HCT116 (cell line): ENCODE results near the gene WDR20. TPM values are rescaled to one million over a fixed set of nuclear protein-coding genes. Genes with fewer than 3 reads are reported as not detected.

Experiments used
- ATAC-seq: fragments of 200-7000 bp; cut with Tn5 transposase; 2 replicates; pipeline ENCODE4 v1.9.1; 2020; ENCODE audit warnings: mild to moderate bottlenecking, moderate library complexity
- BruUV-seq: library from RNA; stranded (reverse); fragments of 400-500 nt; replicated peaks from 2 replicates; lab custom pipeline; 2021; lab: Mats Ljungman, UMichigan
- CTCF ChIA-PET: fragments of 300-600 bp; sonication (Branson Sonifier 250); formaldehyde crosslinking; loops from one replicate; lab custom pipeline; 2021; ENCODE audit warnings: antibody characterized with exemption; lab: Charles Lee
- POLR2A ChIA-PET: fragments of 300-600, 350-600 bp; sonication (Branson Sonifier 250); formaldehyde crosslinking; loops from one replicate; lab custom pipeline; 2021; ENCODE audit warnings: antibody characterized with exemption; lab: Charles Lee
- RAD21 ChIA-PET, 2 experiments: fragments of 300-600 bp; sonication (Branson Sonifier 250); formaldehyde crosslinking; loops; one replicate each; lab custom pipeline; 2023; ENCODE audit warnings: low total read pairs in 2 of 2; ENCODE audit not compliant: uncharacterized antibody in 2 of 2, unreplicated experiment in 2 of 2, low non-redundant PET in 1 of 2; lab: Charles Lee
- DNase-seq: peaks from one replicate; pipeline ENCODE4 v3.0.0-alpha.2; 2010; ENCODE audit warnings: low read depth, low spot score
- H2AFZ ChIP-seq: fragments of 200-600 bp; shearing (Covaris generic), sonication (generic); 2 replicates; pipeline ENCODE4 v1.6.1; 2017; ENCODE audit warnings: low read depth, mixed run types, mixed read lengths, antibody characterized with exemption, low read length; ENCODE audit not compliant: poor library complexity, severe bottlenecking
- H3K27ac ChIP-seq: 2 replicates; pipeline ENCODE4 v1.5.1; 2012; ENCODE audit warnings: low read depth, low read length
- H3K27me3 ChIP-seq: fragments of 200-600 bp; sonication (generic); 2 replicates; pipeline ENCODE4 v1.6.1; 2016; ENCODE audit warnings: mixed run types, low read length, mixed read lengths; ENCODE audit not compliant: insufficient read depth
- H3K36me3 ChIP-seq, 2 experiments: fragments of 200-500 bp in 1 of 2; fragments of 200-600 bp in 1 of 2; sonication (Bioruptor generic) in 1 of 2; sonication (generic) in 1 of 2; 2 replicates each; pipeline versions ENCODE4 v1.5.1 to v1.6.1; 2014 to 2016; ENCODE audit warnings: low read length in 2 of 2, inconsistent platforms in 1 of 2, mixed read lengths in 1 of 2, mixed run types in 1 of 2; ENCODE audit not compliant: insufficient read depth in 2 of 2, control insufficient read depth in 1 of 2
- H3K4me1 ChIP-seq, 2 experiments: fragments of 200-600 bp in 1 of 2; sonication (generic) in 1 of 2; 2 replicates each; pipeline versions ENCODE4 v1.5.1 to v1.6.1; 2012 to 2017; ENCODE audit warnings: low read length in 2 of 2, inconsistent platforms in 1 of 2, mild to moderate bottlenecking in 1 of 2, mixed read lengths in 1 of 2, mixed run types in 1 of 2, moderate library complexity in 1 of 2; ENCODE audit not compliant: insufficient read depth in 2 of 2, control insufficient read depth in 1 of 2
- H3K4me2 ChIP-seq: fragments of 200-600 bp; sonication (generic); 2 replicates; pipeline ENCODE4 v1.6.1; 2017; ENCODE audit warnings: mixed run types, low read length, mixed read lengths
- H3K4me3 ChIP-seq, 2 experiments: fragments of 200-600 bp in 1 of 2; sonication (generic) in 1 of 2; replicated peaks in 1 of 2; 2 replicates each; pipeline ENCODE4 v1.5.1; 2011 to 2016; ENCODE audit warnings: low read length in 2 of 2, control low read depth in 1 of 2, low read depth in 1 of 2, mild to moderate bottlenecking in 1 of 2, mixed read lengths in 1 of 2, mixed run types in 1 of 2
- H3K79me2 ChIP-seq: fragments of 200-600 bp; sonication (generic); 2 replicates; pipeline ENCODE4 v1.6.1; 2017; ENCODE audit warnings: mild to moderate bottlenecking, mixed run types, low read length, moderate library complexity, mixed read lengths; ENCODE audit not compliant: insufficient read depth
- H3K9ac ChIP-seq: fragments of 200-600 bp; sonication (generic); 2 replicates; pipeline ENCODE4 v1.6.1; 2016; ENCODE audit warnings: low read length, mixed read lengths
- H3K9me2 ChIP-seq: fragments of 200-600 bp; sonication (generic), shearing (Covaris generic); 2 replicates; pipeline ENCODE4 v1.6.1; 2017; ENCODE audit warnings: mixed run types, mild to moderate bottlenecking, moderate library complexity; ENCODE audit not compliant: insufficient read depth
- H3K9me3 ChIP-seq, 2 experiments: fragments of 200-500 bp in 1 of 2; fragments of 200-600 bp in 1 of 2; sonication (Bioruptor generic) in 1 of 2; sonication (generic) in 1 of 2; 2 replicates each; pipeline ENCODE4 v1.6.1; 2014 to 2017; ENCODE audit warnings: low read length in 2 of 2, mixed read lengths in 2 of 2, inconsistent platforms in 1 of 2, low read depth in 1 of 2, mild to moderate bottlenecking in 1 of 2, mixed run types in 1 of 2, moderate library complexity in 1 of 2; ENCODE audit not compliant: control insufficient read depth in 1 of 2, insufficient read depth in 1 of 2
- H4K20me1 ChIP-seq: fragments of 200-600 bp; sonication (generic), shearing (Covaris generic); 2 replicates; pipeline ENCODE4 v1.6.1; 2017; ENCODE audit warnings: mixed run types, mild to moderate bottlenecking, moderate library complexity; ENCODE audit not compliant: insufficient read depth
- ATF3 ChIP-seq: IDR thresholded peaks from 2 replicates; pipeline ENCODE4 v1.6.1; 2012
- CBX3 ChIP-seq: IDR thresholded peaks from 2 replicates; pipeline ENCODE4 v1.6.1; 2012; ENCODE audit warnings: low read depth
- CEBPB ChIP-seq: IDR thresholded peaks from 2 replicates; pipeline ENCODE4 v1.6.1; 2012; ENCODE audit warnings: low read depth
- EGR1 ChIP-seq: IDR thresholded peaks from 2 replicates; pipeline ENCODE4 v1.6.1; 2012; ENCODE audit warnings: low read depth
- ELF1 ChIP-seq: IDR thresholded peaks from 2 replicates; pipeline ENCODE4 v1.6.1; 2012; ENCODE audit warnings: low read depth, borderline replicate concordance
- EZH2 ChIP-seq: fragments of 200-600 bp; sonication (generic); IDR thresholded peaks from 2 replicates; pipeline ENCODE4 v1.6.1; 2017; ENCODE audit warnings: antibody characterized with exemption, mixed run types
- EZH2phosphoT487 ChIP-seq: fragments of 200-600 bp; IDR thresholded peaks from 2 replicates; pipeline ENCODE4 v1.6.1; 2018; ENCODE audit warnings: antibody characterized with exemption, borderline replicate concordance
- POLR2A ChIP-seq: IDR thresholded peaks from 2 replicates; pipeline ENCODE4 v1.7.0; 2011; ENCODE audit warnings: borderline replicate concordance; ENCODE audit not compliant: insufficient read depth, insufficient read length; ENCODE audit errors: extremely low read depth
- POLR2AphosphoS5 ChIP-seq: IDR thresholded peaks from 2 replicates; pipeline ENCODE4 v1.6.1; 2011; ENCODE audit warnings: mild to moderate bottlenecking, low read depth, low read length, moderate library complexity
- REST ChIP-seq: IDR thresholded peaks from 2 replicates; pipeline ENCODE4 v1.6.1; 2012; ENCODE audit warnings: low read depth
- SIN3A ChIP-seq: IDR thresholded peaks from 2 replicates; pipeline ENCODE4 v1.6.1; 2012; ENCODE audit warnings: low read depth
- SP1 ChIP-seq: IDR thresholded peaks from 2 replicates; pipeline ENCODE4 v1.6.1; 2012; ENCODE audit warnings: low read depth
- SRF ChIP-seq: IDR thresholded peaks from 2 replicates; pipeline ENCODE4 v1.6.1; 2012; ENCODE audit warnings: low read depth
- TCF7L2 ChIP-seq: IDR thresholded peaks from 2 replicates; pipeline ENCODE4 v1.7.0; 2011; ENCODE audit warnings: borderline replicate concordance, inconsistent platforms; ENCODE audit not compliant: insufficient read depth, insufficient read length; ENCODE audit errors: extremely low read depth
- YY1 ChIP-seq: IDR thresholded peaks from 2 replicates; pipeline ENCODE4 v1.6.1; 2011; ENCODE audit warnings: low read length, low read depth, moderate library complexity, mild to moderate bottlenecking; ENCODE audit not compliant: insufficient replicate concordance; ENCODE audit errors: extremely low read depth
- ZFX ChIP-seq: fragments of 450-650 bp; IDR thresholded peaks from 2 replicates; pipeline ENCODE4 v1.6.1; 2017
- ZNF274 ChIP-seq: fragments of 200-500 bp; sonication (Bioruptor generic); IDR thresholded peaks from 2 replicates; pipeline ENCODE4 v1.6.1; 2014; ENCODE audit warnings: mild to moderate bottlenecking, low read depth, low read length, inconsistent platforms
- intact Hi-C: fragments of 100-400 bp; cut with micrococcal nuclease; formaldehyde crosslinking; loops from 2 replicates; pipeline ENCODE4 v1.10.0; 2022
- total RNA-seq: library from RNA; stranded (reverse); gene quantifications from one replicate; pipeline ENCODE4 v1.2.1, GENCODE V29; 2021; ENCODE audit not compliant: unreplicated experiment
- TF ChIP-seq, protein P1 (sequence below): IDR thresholded peaks from 2 replicates; pipeline ENCODE4 v1.6.1; 2011; ENCODE audit warnings: mild to moderate bottlenecking, low read length, moderate library complexity; ENCODE audit not compliant: insufficient replicate concordance; ENCODE audit errors: extremely low read depth
- TF ChIP-seq, protein P2 (sequence below): IDR thresholded peaks from 2 replicates; pipeline ENCODE4 v1.6.1; 2012
- TF ChIP-seq, protein P3 (sequence below), 3 experiments: fragments of 200-600 bp in 1 of 3; sonication (generic) in 1 of 3; IDR thresholded peaks in 2 of 3; conservative IDR thresholded peaks in 1 of 3; 2 replicates each; pipeline ENCODE4 v1.5.1; 2012 to 2017; ENCODE audit warnings: low read depth in 2 of 3, low read length in 2 of 3, antibody characterized with exemption in 1 of 3, borderline replicate concordance in 1 of 3, control low read depth in 1 of 3, mild to moderate bottlenecking in 1 of 3, mixed read lengths in 1 of 3, mixed run types in 1 of 3, moderate library complexity in 1 of 3; ENCODE audit not compliant: insufficient read depth in 1 of 3

WDR20 gene
- total RNA-seq, 1 experiment from 2014 or later, result 21.1 TPM

DNA sequence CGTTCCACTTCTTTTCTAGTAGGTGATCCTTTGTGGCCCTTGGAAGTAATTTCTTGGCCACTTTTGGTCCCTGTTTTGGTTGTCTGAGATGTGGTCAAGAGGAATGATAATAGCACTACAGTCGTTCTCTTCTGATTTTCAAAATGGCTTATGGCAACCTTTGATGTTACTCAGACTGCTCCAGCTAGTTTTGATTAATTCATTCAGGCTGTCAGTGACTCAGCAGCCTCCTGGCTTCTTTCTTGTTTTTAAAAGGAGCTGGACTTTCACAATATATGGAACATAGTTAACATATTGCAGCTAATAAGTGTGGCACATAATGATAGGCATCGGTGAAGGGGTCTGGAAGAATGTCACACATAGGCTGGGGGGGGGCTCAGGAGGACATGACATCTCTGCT lies 47.3 kb downstream of the WDR20 start:
- H3K4me3 ChIP-seq, result 0 out of 4 replicates have a peak overlapping the region, but pooled peaks of 1 of the 2 experiments have one; percentile 7
- no TSS peak for BruUV-seq
- DNase-seq, result peak; percentile 41
- H3K9me2 ChIP-seq, result no peaks in the 10 kb centered on the region
- H2AFZ ChIP-seq, result no peak overlapping the region
- H3K27ac ChIP-seq, result peak overlapping the region; percentile 27
- H4K20me1 ChIP-seq, result peaks cover 8% of the 10 kb centered on the region; the same call in 1 of the 2 replicates
- peaks cover 87% of the 10 kb centered on the region for H3K79me2 ChIP-seq
- no peaks in the 10 kb centered on the region for H3K36me3 ChIP-seq
- intact Hi-C loops, result no loop called here
- no peaks in the 10 kb centered on the region for H3K27me3 ChIP-seq
- H3K4me2 ChIP-seq, result peak overlapping the region; percentile 67
- ChIA-PET RAD21 (no interaction called here), POLR2A (no interaction called here), CTCF (interaction anchor here (1.1 kb wide), 1 partner anchor 127 kb away, joined by 3 read pairs; no protein-coding TSS in a partner anchor)
- H3K9me3 ChIP-seq, result no peaks in the 10 kb centered on the region
- ATAC-seq, result peak; percentile 82
- 0 out of 2 replicates have a peak overlapping the region, but pooled peaks have one; percentile 26 for H3K9ac ChIP-seq
- peaks cover 50 to 59% of the 10 kb centered on the region in 2 experiments for H3K4me1 ChIP-seq
- TF ChIP-seq ATF3 (no peak), SIN3A (0 out of 2 replicates have a peak, but pooled peaks have one; percentile 35), ELF1 (no peak), REST (no peak), EZH2phosphoT487 (no peak), TCF7L2 (no peak), POLR2AphosphoS5 (no peak), SRF (0 out of 2 replicates have a peak, but pooled peaks have one; percentile 31), EGR1 (no peak), EZH2 (no peak), ZFX (no peak), CBX3 (0 out of 2 replicates have a peak, but pooled peaks have one; percentile 54), POLR2A (no peak), CEBPB (peak; percentile 78), ZNF274 (no peak), SP1 (0 out of 2 replicates have a peak, but pooled peaks have one; percentile 51), YY1 (no peak)
- TF ChIP-seq, protein P1, sequence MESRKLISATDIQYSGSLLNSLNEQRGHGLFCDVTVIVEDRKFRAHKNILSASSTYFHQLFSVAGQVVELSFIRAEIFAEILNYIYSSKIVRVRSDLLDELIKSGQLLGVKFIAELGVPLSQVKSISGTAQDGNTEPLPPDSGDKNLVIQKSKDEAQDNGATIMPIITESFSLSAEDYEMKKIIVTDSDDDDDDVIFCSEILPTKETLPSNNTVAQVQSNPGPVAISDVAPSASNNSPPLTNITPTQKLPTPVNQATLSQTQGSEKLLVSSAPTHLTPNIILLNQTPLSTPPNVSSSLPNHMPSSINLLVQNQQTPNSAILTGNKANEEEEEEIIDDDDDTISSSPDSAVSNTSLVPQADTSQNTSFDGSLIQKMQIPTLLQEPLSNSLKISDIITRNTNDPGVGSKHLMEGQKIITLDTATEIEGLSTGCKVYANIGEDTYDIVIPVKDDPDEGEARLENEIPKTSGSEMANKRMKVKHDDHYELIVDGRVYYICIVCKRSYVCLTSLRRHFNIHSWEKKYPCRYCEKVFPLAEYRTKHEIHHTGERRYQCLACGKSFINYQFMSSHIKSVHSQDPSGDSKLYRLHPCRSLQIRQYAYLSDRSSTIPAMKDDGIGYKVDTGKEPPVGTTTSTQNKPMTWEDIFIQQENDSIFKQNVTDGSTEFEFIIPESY, result no peak
- TF ChIP-seq, protein P2, sequence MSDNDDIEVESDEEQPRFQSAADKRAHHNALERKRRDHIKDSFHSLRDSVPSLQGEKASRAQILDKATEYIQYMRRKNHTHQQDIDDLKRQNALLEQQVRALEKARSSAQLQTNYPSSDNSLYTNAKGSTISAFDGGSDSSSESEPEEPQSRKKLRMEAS, result no peak
- TF ChIP-seq, protein P3, sequence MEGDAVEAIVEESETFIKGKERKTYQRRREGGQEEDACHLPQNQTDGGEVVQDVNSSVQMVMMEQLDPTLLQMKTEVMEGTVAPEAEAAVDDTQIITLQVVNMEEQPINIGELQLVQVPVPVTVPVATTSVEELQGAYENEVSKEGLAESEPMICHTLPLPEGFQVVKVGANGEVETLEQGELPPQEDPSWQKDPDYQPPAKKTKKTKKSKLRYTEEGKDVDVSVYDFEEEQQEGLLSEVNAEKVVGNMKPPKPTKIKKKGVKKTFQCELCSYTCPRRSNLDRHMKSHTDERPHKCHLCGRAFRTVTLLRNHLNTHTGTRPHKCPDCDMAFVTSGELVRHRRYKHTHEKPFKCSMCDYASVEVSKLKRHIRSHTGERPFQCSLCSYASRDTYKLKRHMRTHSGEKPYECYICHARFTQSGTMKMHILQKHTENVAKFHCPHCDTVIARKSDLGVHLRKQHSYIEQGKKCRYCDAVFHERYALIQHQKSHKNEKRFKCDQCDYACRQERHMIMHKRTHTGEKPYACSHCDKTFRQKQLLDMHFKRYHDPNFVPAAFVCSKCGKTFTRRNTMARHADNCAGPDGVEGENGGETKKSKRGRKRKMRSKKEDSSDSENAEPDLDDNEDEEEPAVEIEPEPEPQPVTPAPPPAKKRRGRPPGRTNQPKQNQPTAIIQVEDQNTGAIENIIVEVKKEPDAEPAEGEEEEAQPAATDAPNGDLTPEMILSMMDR (IDR thresholded peaks at IDR 0.05 in 2 of 3, conservative IDR thresholded peaks at IDR 0.05 in 1 of 3; ENCODE audit: borderline replicate concordance in 1 of 3, insufficient read depth in 1 of 3, low read depth in 2 of 3, low read length in 2 of 3), result no peak
